ENCODE data around the gene ABL1.

DNA sequence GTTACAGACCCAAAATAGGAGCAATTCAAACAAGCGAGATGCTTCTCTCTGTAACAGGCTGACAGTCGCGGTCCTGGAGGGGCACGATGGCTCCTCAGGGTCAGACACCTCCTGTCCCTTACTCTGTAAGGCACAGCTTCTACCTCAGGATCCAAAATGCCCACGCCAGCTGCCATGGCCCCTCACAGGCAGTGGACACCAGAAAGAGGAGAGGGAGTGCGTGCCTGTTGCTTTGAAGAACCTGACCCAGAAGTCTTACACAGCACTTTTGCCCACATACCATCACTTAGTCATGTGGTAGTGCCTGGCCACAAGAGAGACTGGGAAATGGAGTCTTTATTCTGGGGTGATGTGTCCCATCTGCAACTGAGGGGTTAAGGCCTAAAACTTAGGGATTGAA is 11.6 kb upstream of the ABL1 start:
- TF ChIP-seq CTCF (IDR thresholded peaks at IDR 0.05; ENCODE audit: insufficient read depth, low read length, poor library complexity, severe bottlenecking): no peak
- TF ChIP-seq EZH2phosphoT487 (conservative IDR thresholded peaks at IDR 0.05; ENCODE audit: low read length): no peak

Data from SU-DHL-6 (cell line).